SU-DHL-6 (cell line): Measurements from ENCODE around the gene TSHZ2.

Experiments
- H2AFZ ChIP-seq: fragments of 200-600 bp; sonication (generic); 2 replicates; pipeline ENCODE4 v1.6.1; 2014; ENCODE audit warnings: low read depth, mild to moderate bottlenecking, moderate library complexity, mixed read lengths, antibody characterized with exemption, low read length; ENCODE audit not compliant: severe bottlenecking
- H3F3A ChIP-seq: fragments of 200-600 bp; shearing (Covaris generic); 2 replicates; pipeline ENCODE4 v1.6.0; 2016; ENCODE audit warnings: antibody characterized with exemption, mild to moderate bottlenecking; ENCODE audit not compliant: insufficient read depth
- H3K27ac ChIP-seq: fragments of 200-600 bp; sonication (generic); 2 replicates; pipeline ENCODE4 v1.5.1; 2016; ENCODE audit warnings: low read depth, mild to moderate bottlenecking, low read length, moderate library complexity, mixed read lengths
- H3K27me3 ChIP-seq: fragments of 200-600 bp; sonication (generic), shearing (Covaris generic); 2 replicates; pipeline ENCODE4 v1.6.0; 2014; ENCODE audit warnings: mild to moderate bottlenecking, low read length
- H3K36me3 ChIP-seq: fragments of 200-600 bp; sonication (generic); 2 replicates; pipeline ENCODE4 v1.6.1; 2014; ENCODE audit warnings: mild to moderate bottlenecking, low read length, mixed read lengths
- H3K4me2 ChIP-seq: fragments of 300-600, 200-600 bp; shearing (Covaris generic), sonication (generic); 2 replicates; pipeline ENCODE4 v1.6.0; 2014; ENCODE audit warnings: low read length, low read depth, mild to moderate bottlenecking; ENCODE audit not compliant: poor library complexity, severe bottlenecking
- H3K4me3 ChIP-seq: fragments of 200-600 bp; sonication (generic); 2 replicates; pipeline ENCODE4 v1.5.1; 2014; ENCODE audit warnings: antibody characterized with exemption, low read length, mild to moderate bottlenecking, mixed read lengths; ENCODE audit not compliant: insufficient read depth, poor library complexity, severe bottlenecking
- H3K79me2 ChIP-seq: fragments of 200-600 bp; sonication (generic); 2 replicates; pipeline ENCODE4 v1.6.1; 2014; ENCODE audit warnings: mild to moderate bottlenecking, low read length, moderate library complexity; ENCODE audit not compliant: insufficient read depth
- H3K9ac ChIP-seq: fragments of 200-600 bp; sonication (generic); 2 replicates; pipeline ENCODE4 v1.7.0; 2014; ENCODE audit warnings: mild to moderate bottlenecking, low read length
- H3K9me2 ChIP-seq: fragments of 200-600 bp; sonication (generic); replicated peaks from 2 replicates; pipeline ENCODE4 v1.6.1; 2014; ENCODE audit warnings: low read length; ENCODE audit not compliant: insufficient read depth
- H3K9me3 ChIP-seq: fragments of 200-600 bp; sonication (generic); 2 replicates; pipeline ENCODE4 v1.6.1; 2014; ENCODE audit warnings: low read length, mixed read lengths; ENCODE audit not compliant: insufficient read depth
- H4K20me1 ChIP-seq: fragments of 200-600 bp; sonication (generic); 2 replicates; pipeline ENCODE4 v1.6.1; 2014; ENCODE audit warnings: low read depth, mild to moderate bottlenecking, antibody characterized with exemption, low read length, moderate library complexity, mixed read lengths
- CTCF ChIP-seq: fragments of 200-600 bp; sonication (generic); IDR thresholded peaks from one replicate; pipeline ENCODE4 v1.5.1; 2017; ENCODE audit warnings: antibody characterized with exemption, mild to moderate bottlenecking, low read length, moderate library complexity; ENCODE audit not compliant: insufficient read depth, poor library complexity, severe bottlenecking
- EZH2phosphoT487 ChIP-seq: fragments of 200-600 bp; sonication (generic), shearing (Covaris generic); conservative IDR thresholded peaks from 2 replicates; pipeline ENCODE4 v1.6.1; 2018; ENCODE audit warnings: mild to moderate bottlenecking, antibody characterized with exemption, low read length, moderate library complexity, mixed read lengths

Gene TSHZ2

GRCh38 chr20:52996130-52996529 is 24.0 kb downstream of the TSHZ2 start:
- Histone ChIP-seq H4K20me1 (no peaks in the 10 kb centered on the region), H3K9ac (no peak overlapping the region), H3K27ac (no peak overlapping the region), H3K79me2 (no peaks in the 10 kb centered on the region), H3F3A (peaks cover 22% of the 10 kb centered on the region), H3K9me2 (no peaks in the 10 kb centered on the region), H3K27me3 (no peaks in the 10 kb centered on the region), H3K36me3 (no peaks in the 10 kb centered on the region), H2AFZ (no peak overlapping the region), H3K4me3 (no peak overlapping the region), H3K9me3 (no peaks in the 10 kb centered on the region), H3K4me2 (no peak overlapping the region)
- TF ChIP-seq EZH2phosphoT487: no peak
- no peak for TF ChIP-seq CTCF

- Histone ChIP-seq H3K9me2 (no peaks in the 10 kb centered on the region), H3K36me3 (no peaks in the 10 kb centered on the region), H2AFZ (no peak overlapping the region), H3K4me2 (no peak overlapping the region), H3K79me2 (no peaks in the 10 kb centered on the region), H3K27ac (no peak overlapping the region), H3K9ac (no peak overlapping the region), H4K20me1 (no peaks in the 10 kb centered on the region), H3K4me3 (no peak overlapping the region), H3K9me3 (no peaks in the 10 kb centered on the region), H3K27me3 (no peaks in the 10 kb centered on the region), H3F3A (peaks cover 27% of the 10 kb centered on the region)
- TF ChIP-seq EZH2phosphoT487 (no peak), CTCF (no peak)
Measured at GRCh38 chr20:52996658-52997057, 24.5 kb downstream of the TSHZ2 start.

- H3K4me3 ChIP-seq: no peak overlapping the region
- H3K79me2 ChIP-seq: no peaks in the 10 kb centered on the region
- no peak overlapping the region for H3K27ac ChIP-seq
- TF ChIP-seq EZH2phosphoT487: no peak
- TF ChIP-seq CTCF: no peak
- no peak overlapping the region for H3K4me2 ChIP-seq
- no peaks in the 10 kb centered on the region for H3K9me3 ChIP-seq
- H2AFZ ChIP-seq: no peak overlapping the region
- peaks cover 43% of the 10 kb centered on the region for H3F3A ChIP-seq
- H3K36me3 ChIP-seq: no peaks in the 10 kb centered on the region
- H3K9ac ChIP-seq: no peak overlapping the region
- H3K27me3 ChIP-seq: no peaks in the 10 kb centered on the region
- H3K9me2 ChIP-seq: no peaks in the 10 kb centered on the region
- H4K20me1 ChIP-seq: no peaks in the 10 kb centered on the region
Measured at GRCh38 chr20:52998268-52998667, 26.1 kb downstream of the TSHZ2 start.
